Tibial nerve (tissue), 4 donors: Measurements from ENCODE around the gene RHOG. TPM values are rescaled to one million over a fixed set of nuclear protein-coding genes. Genes with fewer than 3 reads are reported as not detected.
A peak's percentile ranks its signal among the peaks of the same experiment; 100 is the strongest.

Source experiments
- DNase-seq, 2 donors: peaks; one replicate each; pipeline ENCODE4 v3.0.0-alpha.2; 2019; ENCODE audit warnings: low spot score in 2 of 2
- H3K27ac ChIP-seq, 4 donors: fragments of 200-600 bp; sonication (generic) in 3 of 4; one replicate each; pipeline ENCODE4 v1.5.1; 2017 to 2019; ENCODE audit warnings: mild to moderate bottlenecking in 1 of 4
- H3K27me3 ChIP-seq, 2 donors: fragments of 200-600 bp; sonication (generic) in 1 of 2; one replicate each; pipeline versions ENCODE4 v1.5.1 to v1.6.0; 2017 to 2019
- H3K36me3 ChIP-seq, 3 donors: fragments of 200-600 bp; sonication (generic); one replicate each; pipeline ENCODE4 v1.5.1; 2018 to 2019
- H3K4me1 ChIP-seq, 4 donors: fragments of 200-600 bp; sonication (generic) in 3 of 4; one replicate each; pipeline ENCODE4 v1.5.1; 2017 to 2019
- H3K4me3 ChIP-seq, 4 donors: fragments of 200-600 bp; sonication (generic) in 3 of 4; one replicate each; pipeline ENCODE4 v1.5.1; 2017 to 2019; ENCODE audit warnings: mild to moderate bottlenecking in 1 of 4, moderate library complexity in 1 of 4
- H3K9me3 ChIP-seq, 4 donors: fragments of 200-600 bp; sonication (generic) in 3 of 4; one replicate each; pipeline ENCODE4 v1.5.1; 2017 to 2019
- CTCF ChIP-seq, 5 experiments: fragments of 200-600 bp in 3 of 5; fragments of 450-650 bp in 2 of 5; sonication (generic) in 3 of 5; IDR thresholded peaks; one replicate each; pipeline ENCODE4 v1.5.1; 2016 to 2019; ENCODE audit warnings: antibody characterized with exemption in 5 of 5, mild to moderate bottlenecking in 3 of 5, moderate library complexity in 2 of 5
- EP300 ChIP-seq, 2 donors: sonication (generic); formaldehyde crosslinking; IDR thresholded peaks; one replicate each; pipeline ENCODE4 v1.6.1; 2017; ENCODE audit warnings: antibody characterized with exemption in 2 of 2, mild to moderate bottlenecking in 1 of 2
- POLR2A ChIP-seq, 2 donors: fragments of 450-650 bp; IDR thresholded peaks; one replicate each; pipeline ENCODE4 v1.6.1; 2017; ENCODE audit warnings: antibody characterized with exemption in 2 of 2, mild to moderate bottlenecking in 2 of 2, moderate library complexity in 2 of 2
- WGBS, 2 donors: methylation state at CpG; one replicate each; pipeline ENCODE4 v1.1.5; 2018; 5-methylcytosine and 5-hydroxymethylcytosine counted together
- total RNA-seq, 4 donors: library from RNA; depleted of rRNA; stranded (reverse); fragments of >200 nt; gene quantifications; one replicate each; pipeline ENCODE4 v1.1.0, GENCODE V29; 2016

The RHOG gene
- total RNA-seq, 4 donors from 2014 or later, result 35.2 to 92.7 (median 66.0) TPM

GRCh38 chr11:3849297-3849874 lies 8.6 kb upstream of the RHOG start:
- H3K9me3 ChIP-seq, result no peaks in the 10 kb centered on the region
- H3K4me3 ChIP-seq, result no peak overlapping the region
- peak in 1 of 2 donors; percentile 78 for DNase-seq
- no peaks in the 10 kb centered on the region for H3K36me3 ChIP-seq
- H3K4me1 ChIP-seq, result peaks cover 0 to 7% (median 2%) of the 10 kb centered on the region in 4 donors
- TF ChIP-seq POLR2A (IDR thresholded peaks at IDR 0.05), result no peak
- TF ChIP-seq CTCF (IDR thresholded peaks at IDR 0.05), result peak; percentile 65 to 75 (median 66)
- TF ChIP-seq EP300 (IDR thresholded peaks at IDR 0.05), result no peak
- H3K27me3 ChIP-seq, result no peaks in the 10 kb centered on the region
- H3K27ac ChIP-seq, result no peak overlapping the region
- 65 to 66% methylated on average over 10 of the region's 10 CpGs for whole genome bisulfite sequencing, 2 donors

DNA sequence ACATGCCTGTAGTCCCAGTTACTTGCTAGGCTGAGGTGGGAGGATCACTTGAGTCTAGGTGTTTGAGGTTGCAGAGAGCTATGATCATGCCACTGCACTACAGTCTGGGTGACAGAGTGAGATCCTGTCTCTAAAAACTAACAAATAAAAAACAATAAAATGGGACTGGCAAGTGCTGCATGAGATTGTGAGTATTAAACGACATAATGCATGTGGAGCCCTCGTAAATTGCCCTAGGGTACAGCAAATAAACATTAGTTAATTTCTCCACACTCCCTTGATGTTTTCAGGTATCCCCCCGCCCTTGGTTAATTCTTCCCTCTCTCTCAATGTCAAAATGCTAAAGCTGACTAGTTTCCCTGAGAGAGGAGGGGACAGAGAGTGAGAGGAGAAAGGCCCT lies 4.9 kb upstream of the RHOG start:
- Histone ChIP-seq H3K27me3 (no peaks in the 10 kb centered on the region), H3K36me3 (no peaks in the 10 kb centered on the region), H3K27ac (no peak overlapping the region), H3K4me3 (no peak overlapping the region), H3K4me1 (peaks cover 0 to 6% (median 0%) of the 10 kb centered on the region in 4 donors), H3K9me3 (no peaks in the 10 kb centered on the region)
- TF ChIP-seq CTCF (IDR thresholded peaks at IDR 0.05) (no peak), POLR2A (IDR thresholded peaks at IDR 0.05) (no peak), EP300 (IDR thresholded peaks at IDR 0.05) (no peak)
- WGBS, 2 donors, result 77 to 88% methylated on average over 3 of the region's 3 CpGs
- no peak for DNase-seq

DNA sequence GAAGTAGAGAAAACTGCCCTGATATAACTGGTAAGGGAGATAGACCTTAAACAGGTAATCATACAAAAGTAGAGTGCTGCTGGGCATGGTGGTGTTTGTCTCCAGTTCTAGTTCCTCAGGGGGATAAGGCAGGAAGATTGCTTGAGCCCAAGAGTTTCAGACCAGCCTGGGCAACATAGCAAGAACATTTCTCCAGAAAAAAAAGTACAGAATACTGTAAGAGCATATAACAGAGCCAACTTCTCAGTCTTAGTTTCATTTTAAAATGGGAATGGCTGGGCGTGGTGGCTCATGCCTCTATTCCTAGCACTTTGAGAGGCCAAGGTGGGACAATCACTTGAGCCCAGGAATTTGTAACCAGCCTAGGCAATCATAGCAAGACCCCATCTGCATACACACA lies 4.5 kb upstream of the RHOG start:
- no peak overlapping the region for H3K4me3 ChIP-seq
- DNase-seq, result no peak
- H3K4me1 ChIP-seq, result peaks cover 0 to 7% (median 0%) of the 10 kb centered on the region in 4 donors
- H3K27me3 ChIP-seq, result no peaks in the 10 kb centered on the region
- WGBS, 2 donors, result 93 to 100% methylated on average over 1 of the region's 1 CpG
- H3K27ac ChIP-seq, result no peak overlapping the region
- TF ChIP-seq POLR2A (IDR thresholded peaks at IDR 0.05) (no peak), CTCF (IDR thresholded peaks at IDR 0.05) (no peak), EP300 (IDR thresholded peaks at IDR 0.05) (no peak)
- no peaks in the 10 kb centered on the region for H3K9me3 ChIP-seq
- H3K36me3 ChIP-seq, result no peaks in the 10 kb centered on the region

DNA sequence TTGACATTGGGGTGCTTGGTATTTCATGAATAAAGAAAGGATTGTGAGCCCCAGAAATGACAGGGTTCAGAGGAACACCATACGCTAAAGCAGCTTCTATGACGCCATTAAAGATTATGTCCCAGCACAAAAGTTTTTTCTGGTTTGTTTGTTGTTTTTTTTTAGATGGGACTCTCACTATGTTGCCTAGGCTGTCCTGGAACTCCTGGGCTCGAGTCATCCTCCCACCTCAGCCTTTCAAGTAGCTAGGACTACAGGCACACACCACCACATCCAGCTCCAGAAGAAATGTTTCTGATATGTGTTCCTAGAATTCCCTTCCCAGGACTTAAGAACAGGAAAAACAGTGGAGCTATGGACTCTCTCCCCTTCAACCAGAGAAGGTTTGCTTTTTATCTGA lies 2.6 kb upstream of the RHOG start:
- peaks cover 0 to 22% (median 9%) of the 10 kb centered on the region in 4 donors for H3K4me1 ChIP-seq
- H3K4me3 ChIP-seq, result no peak overlapping the region
- H3K27ac ChIP-seq, result no peak overlapping the region
- no peaks in the 10 kb centered on the region for H3K9me3 ChIP-seq
- 59 to 87% methylated on average over 3 of the region's 3 CpGs for WGBS, 2 donors
- H3K27me3 ChIP-seq, result no peaks in the 10 kb centered on the region
- TF ChIP-seq CTCF (IDR thresholded peaks at IDR 0.05), result no peak
- no peak for TF ChIP-seq POLR2A (IDR thresholded peaks at IDR 0.05)
- TF ChIP-seq EP300 (IDR thresholded peaks at IDR 0.05), result no peak
- H3K36me3 ChIP-seq, result no peaks in the 10 kb centered on the region
- no peak for DNase-seq

DNA sequence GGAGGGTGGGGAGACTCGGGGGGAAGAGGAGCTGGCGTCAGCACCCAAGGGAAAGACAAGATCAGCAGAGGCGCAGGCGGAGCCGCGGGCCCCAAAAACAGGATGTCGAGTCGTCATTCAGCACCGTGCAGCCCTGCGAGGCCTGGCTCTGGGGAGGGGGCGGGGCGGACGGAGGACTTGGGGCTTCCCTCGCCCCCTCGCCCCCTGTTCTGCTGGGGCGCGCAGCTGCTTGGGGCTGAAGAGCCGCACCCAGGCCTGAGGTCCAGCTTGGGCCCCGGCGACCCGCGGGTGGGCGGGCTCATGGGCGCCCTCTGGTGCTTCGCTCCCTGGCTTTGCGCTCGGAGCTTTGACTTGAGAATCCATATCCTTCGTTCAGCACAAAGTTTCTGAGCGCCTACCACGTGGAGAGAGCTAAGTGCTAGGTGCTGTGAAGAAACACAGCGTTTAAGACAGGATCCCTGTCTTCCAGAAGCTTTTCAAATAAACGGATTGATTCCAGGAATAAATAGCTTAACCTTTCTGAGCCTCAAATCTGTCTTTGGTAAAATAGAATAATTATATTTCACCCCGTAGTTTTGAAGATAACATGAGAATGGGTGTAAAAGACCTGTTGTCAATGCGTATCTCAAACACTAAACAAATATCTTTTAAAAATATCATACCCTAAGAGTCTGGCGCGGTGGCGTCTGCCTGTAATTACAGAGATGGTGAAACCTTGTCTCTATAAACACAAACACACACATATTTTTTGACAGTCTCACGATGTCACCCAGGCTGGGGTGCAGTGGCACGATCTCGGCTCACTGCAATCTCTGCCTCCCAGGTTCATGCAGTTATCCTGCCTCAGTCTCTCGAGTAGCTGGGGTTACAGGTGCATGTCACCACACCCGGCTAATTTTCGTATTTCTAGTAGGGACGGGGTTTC lies 929 bp upstream of the RHOG start:
- DNase-seq, result peak; percentile 67 to 80
- Histone ChIP-seq H3K27me3 (no peaks in the 10 kb centered on the region), H3K4me1 (peaks cover 0 to 38% (median 18%) of the 10 kb centered on the region in 4 donors), H3K27ac (peak overlapping the region; percentile 88 to 99 (median 99)), H3K4me3 (peak overlapping the region; percentile 78 to 95 (median 91)), H3K9me3 (no peaks in the 10 kb centered on the region), H3K36me3 (no peaks in the 10 kb centered on the region)
- 39 to 53% methylated on average over 20 to 28 of the region's 44 CpGs for WGBS, 2 donors
- TF ChIP-seq POLR2A (IDR thresholded peaks at IDR 0.05), result peak in 1 of 2 donors; percentile 44
- TF ChIP-seq EP300 (IDR thresholded peaks at IDR 0.05), result peak in 1 of 2 donors; percentile 72
- peak; percentile 82 to 91 (median 87) for TF ChIP-seq CTCF (IDR thresholded peaks at IDR 0.05)
